AG08396 (cell line): ENCODE results near the gene MORN4.
"Not testable (repeated sequence)": the region's sequence is repeated elsewhere in the genome, so short reads cannot be mapped to it uniquely, and the experiment has no call there.

Experiments
- DNase-seq: peaks from one replicate; pipeline ENCODE4 v3.0.0; 2012; ENCODE audit warnings: low spot score, mixed read lengths

The MORN4 gene

DNA sequence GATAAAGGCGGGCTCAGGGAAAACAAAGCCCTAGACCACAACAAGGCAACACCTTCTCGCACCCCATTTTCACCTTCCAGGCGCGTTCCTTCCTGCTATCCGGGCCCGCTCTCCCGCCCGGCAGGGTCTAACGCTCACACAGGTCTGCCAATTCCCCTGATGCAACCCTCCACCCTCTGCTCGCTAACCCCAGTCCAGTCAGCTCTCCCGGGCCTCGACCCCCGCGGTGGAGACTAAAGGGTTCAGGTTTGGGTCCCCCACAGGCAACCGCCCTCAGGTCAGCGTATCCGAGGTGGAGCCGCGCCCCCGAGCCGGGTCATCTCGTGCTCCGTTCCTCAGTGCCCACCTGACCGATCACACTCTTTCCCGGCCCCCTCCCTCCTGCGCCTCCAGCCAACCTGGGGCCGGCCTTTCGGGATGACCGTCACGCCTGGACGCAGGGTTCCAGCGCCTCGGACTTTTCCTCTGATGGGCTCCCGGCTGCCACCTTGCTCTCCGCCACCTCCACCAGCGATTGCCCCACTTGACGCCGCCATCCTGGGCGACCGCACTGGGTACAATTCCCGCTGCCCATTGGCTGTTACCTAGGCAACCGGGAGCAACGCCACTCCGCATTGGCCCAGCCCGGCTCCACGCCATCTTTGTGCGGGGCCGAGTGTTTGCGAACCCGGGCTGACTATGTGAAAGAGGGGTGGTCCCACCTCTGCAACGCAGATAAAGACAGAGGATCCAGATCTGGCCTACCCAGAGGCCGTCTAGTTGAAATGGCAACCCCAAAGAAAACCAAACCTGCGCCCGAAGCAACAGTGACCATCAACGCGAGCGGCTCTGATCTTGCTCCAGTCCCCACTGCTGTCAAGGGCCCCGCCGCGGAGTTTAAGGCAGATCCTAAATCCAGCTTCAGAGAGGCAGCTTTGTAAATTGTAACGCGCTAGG is at the start of gene MORN4:
TSS of gene MORN4 (minus strand) at position 552 of the 936 bp plus-strand sequence. CDS start 13,847 bp downstream, outside the sequence.
- DNase-seq: peak; percentile 94

DNA sequence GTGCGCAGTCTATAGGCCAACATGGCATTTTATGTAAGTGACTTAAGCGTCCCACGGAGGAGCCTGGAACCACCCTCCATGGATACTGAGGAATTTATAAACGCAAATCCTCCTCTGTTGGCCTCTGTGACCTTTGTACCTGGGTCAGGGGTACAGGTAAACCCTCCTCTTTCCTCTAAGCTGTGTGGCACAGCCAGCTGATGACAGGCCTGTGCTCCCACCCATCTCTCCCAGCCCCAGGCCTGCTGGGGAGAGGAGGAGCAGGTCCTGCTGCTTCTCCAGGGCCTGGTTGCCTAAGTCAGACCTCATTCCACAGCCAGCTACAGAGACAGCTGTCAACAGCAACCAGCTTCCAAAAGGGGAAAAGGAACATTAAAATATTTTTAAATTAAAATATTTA is 48.7 kb upstream of the MORN4 start:
- DNase-seq: no peak

DNA sequence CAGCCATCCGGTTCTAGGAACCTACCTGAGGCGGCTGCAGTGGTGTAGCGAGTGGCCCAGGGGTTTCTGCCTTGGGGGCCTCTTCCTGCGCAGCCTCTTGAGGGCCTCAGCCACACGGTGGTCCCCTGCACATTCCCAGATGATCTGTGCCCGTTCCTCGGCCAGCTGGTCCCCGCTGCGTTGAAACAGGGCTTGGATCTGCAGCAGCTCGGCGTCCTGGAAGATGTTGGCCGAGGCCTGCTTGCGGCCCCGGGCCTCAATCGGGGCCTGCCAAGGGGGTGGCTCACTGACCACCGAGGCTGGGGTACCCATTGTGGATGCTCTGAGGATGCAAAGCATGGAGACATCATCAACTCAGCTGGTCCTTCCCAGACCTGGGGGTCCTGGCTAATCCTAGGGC is 46.3 kb upstream of the MORN4 start:
- no peak for DNase-seq

DNA sequence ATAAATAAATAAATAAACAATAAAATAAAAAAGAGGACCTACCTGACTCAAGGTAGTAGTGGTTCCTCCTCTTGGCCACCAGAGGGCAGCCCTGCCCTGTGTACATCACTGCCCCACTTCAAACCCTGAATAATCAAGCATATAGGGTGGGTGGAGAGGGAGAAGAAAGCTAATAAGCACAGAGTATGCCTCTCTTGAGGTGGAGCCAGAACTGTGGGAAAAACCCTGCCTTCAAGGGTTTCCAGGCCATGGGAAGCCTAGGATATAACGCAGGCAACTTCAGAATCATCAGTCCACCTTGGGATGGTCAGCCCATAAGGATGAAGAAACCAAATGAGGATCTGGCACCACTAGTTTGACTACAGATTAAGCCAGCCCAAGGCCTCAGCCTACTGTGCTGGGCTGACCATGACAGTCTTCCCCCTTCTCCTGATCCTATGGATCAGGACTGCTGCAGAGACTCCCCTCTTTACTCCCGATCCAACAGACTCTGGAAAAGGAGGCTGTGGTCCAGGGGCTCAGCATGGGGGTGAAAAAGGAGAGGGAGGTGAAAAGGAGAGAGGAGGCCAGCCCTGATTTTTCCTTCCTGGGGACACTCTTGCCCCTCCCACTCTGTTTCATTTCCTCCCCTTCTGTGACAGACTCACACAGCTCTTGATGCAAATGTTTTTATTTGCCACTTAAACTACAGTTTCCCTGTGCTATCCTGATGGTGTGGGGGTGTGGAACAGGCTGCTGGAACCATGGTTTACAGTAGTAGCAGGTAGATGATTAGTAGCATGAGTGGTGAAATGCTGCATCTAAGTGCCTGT is 43.7 kb upstream of the MORN4 start:
- DNase-seq: peak; percentile 71

DNA sequence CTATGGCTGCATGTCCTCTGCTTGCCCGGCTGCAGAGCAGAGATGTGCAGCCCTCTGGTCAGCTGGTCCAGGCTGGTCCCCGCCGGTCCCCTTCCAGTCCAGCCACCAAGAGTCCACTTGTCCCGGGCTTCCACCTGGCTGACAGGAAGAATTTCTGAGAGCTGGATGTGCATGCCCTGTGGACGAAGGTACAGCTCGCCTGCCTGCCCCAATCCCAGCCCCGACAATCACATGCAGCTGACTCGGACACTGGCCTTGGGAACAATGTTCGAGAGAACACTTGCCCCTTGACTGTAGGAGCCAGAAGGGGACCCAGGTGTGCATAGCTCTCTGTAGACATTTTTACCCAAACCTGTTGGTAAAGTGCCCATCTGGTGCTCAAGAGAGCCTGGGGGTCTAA is 41.9 kb upstream of the MORN4 start:
- no peak for DNase-seq

DNA sequence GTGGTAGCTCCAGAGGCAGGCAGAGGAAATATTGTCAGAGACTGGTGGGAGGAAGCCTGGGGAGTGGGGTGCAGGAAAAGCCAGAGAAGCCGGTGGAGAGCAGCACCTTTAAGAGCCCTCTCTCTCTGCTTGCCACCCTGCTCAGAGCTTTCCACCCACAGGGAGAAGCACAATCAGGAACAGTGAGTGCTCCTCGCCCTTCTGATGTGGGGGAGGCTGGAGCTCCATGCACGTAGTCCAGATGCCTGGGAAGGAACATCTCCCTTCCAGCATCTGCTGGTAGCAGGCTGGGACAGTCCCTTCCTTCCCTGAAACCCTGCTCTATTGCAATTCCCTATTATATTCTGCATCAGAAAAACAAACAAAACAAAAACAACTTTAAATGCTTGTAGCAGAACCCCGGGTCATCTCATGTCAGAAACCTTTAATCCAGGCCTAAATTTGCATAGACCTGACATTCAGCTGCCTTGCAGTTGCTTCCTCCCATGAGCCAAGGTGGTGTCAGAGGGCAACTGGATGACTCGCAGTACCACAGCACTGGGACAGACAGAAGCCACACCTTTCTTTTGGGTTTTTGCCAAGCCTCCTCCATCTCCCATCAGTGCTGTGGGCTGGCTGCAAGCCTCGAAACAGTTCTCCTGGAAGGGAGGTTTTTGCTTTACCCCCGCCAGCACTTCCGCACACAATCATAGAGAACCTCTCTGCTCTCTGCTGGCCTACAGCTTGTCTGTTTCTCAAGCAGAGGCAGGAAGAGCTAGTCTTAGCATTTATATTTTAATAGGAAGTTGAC is 40.6 kb upstream of the MORN4 start:
- peak; percentile 56 for DNase-seq

DNA sequence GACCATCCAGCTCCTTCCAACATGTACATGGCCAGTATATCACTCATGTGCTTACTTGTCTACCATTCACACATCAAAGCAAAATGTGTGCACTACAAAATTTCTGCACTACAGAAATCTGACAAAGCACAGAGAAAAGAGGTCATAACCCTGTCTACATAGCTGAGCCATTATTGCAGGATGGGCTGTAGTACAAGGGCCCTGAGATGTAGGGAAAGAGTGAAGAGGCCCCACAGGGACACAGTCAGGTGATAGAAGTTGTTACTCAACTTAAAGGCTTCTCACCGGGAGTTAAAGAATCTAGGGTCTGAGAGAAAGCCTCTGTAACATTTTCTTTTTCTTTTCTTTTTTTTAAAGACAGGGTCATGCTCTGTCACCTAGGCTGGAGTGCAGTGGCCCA is 36.3 kb upstream of the MORN4 start:
- no peak for DNase-seq

DNA sequence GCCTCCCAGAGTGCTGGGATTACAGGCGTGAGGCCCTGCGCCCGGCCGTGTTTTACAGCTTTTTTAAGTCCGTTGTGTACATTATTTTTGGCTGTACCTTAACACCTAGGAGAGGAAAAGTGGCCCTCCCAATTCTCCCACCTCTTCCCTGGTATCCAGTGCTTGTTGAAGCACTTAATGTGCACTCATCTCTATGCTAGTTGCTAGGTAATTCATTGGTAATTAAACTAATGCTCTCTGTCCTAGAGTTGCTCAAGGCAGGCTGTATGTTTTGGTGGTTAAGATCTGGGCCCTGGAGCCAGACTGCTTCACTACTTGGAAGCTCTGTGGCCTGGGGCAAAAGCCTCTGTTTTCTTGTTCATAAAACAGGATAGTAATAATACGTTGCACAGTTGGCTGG is 34.2 kb upstream of the MORN4 start:
- no peak for DNase-seq

DNA sequence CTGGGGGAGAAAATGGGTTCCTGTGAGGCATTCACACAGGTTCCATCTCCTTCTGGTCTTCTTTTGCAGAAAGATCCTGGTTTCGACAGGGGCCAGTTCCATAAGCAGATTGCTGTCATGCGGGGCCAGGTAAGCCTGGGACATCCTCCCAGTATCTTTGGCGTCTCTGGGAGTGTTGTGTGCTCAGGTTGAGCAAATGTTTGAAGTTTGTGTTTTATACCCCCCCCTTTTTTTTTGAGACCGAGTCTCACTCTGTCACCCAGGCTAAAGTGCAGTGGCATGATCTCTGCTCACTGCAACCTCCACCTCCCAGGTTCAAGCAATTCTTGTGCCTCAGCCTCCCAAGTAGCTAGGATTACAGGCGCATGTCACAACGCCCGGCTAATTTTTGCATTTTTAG is 33.7 kb upstream of the MORN4 start:
- no peak for DNase-seq

DNA sequence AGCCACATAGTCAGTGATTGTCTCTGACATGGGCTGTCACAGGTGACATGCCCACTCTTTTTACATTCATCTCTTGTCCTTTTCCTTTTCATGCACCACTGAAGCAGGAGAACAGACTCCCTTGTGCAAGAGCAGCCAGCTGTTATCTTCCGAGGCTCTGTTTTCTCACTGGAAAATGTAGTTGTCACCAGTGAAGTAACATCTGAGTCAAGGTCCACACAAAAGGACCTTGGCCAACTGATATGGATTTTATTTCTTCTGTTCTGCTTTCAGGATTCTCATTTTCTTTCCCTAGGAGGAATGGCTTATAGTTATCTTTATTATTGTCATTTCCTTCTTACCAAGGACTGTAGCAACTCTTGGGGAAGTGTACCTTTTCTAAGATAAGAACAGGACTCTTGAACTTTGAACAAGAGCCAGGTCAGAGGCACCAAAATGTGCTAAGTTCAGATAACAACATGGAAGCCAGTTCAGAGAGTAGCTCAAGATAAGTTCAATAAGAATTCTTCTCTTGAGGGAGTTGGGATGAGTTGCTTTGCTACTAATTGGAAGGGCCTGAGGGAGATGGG is 31.1 kb upstream of the MORN4 start:
- no peak for DNase-seq

DNA sequence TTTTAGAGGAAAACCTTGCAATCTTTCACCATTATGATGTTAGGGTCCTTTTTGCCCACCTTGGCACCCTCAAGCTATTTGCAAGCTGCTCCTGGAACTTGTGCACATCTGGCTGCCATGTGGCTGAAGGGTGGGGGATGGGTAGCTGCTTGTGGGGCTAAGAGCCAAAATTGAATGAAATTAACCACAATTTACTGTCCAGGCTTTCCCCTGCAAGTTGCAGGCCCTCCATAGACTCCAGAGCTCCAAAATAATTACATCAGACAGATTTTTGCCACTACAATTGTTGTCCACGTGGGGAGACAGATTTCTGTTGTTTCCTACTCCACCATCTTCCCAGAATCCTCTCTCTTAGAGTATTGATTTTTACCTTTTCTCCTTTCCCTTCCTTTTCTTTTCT is 26.3 kb upstream of the MORN4 start:
- DNase-seq: peak; percentile 26

DNA sequence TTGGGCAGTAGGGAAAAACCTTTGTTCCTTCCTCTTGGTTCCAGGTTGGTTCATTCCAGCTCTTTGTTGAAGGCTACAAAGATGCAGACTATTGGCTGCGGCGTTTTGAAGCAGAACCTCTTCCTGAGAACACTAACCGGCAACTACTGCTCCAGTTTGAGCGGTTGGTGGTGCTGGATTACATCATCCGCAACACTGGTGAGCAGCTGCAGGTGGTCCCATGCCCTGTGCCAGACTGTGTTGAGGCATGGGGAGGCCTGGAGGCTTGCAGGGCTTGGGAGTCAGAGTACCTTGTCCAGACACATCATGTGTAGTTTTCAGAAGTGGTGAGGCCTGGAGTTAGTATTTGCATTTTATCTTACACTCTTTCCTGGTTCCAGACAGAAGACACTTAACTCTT is 23.5 kb upstream of the MORN4 start:
- no peak for DNase-seq

DNA sequence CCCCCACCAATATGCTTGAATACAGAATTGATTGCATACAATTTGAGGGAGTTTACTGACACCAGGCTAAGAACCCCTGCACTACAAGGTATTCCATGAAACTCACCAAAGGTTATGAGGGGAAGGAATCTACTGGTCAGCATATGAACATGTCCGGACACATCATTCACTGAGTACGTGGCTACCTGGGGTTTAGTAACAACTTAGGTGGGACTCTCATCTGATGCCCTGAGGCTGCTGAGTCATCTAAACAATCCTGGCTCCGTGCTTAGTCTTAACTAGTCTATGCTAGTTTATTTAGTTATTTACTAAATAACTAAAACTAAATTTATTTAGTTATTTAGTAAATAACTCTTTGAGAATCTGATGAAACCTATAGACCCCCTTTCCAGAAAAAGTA is 18.5 kb upstream of the MORN4 start:
- no peak for DNase-seq

DNA sequence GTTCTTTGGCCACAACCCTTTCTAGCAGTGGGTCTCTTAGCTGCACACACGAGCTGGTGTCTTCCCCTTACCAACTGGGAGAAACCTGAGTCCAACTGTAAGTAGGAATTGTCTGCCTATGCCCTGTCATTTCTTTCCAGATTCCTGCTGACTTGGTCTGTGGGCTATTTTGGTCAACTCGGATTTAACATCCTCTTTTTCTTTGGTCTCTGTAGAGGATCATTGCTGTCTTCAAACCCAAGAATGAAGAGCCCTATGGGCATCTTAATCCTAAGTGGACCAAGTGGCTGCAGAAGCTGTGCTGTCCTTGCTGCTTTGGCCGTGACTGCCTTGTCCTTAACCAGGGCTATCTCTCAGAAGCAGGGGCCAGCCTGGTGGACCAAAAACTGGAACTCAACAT is 17.4 kb upstream of the MORN4 start:
- DNase-seq: no peak

DNA sequence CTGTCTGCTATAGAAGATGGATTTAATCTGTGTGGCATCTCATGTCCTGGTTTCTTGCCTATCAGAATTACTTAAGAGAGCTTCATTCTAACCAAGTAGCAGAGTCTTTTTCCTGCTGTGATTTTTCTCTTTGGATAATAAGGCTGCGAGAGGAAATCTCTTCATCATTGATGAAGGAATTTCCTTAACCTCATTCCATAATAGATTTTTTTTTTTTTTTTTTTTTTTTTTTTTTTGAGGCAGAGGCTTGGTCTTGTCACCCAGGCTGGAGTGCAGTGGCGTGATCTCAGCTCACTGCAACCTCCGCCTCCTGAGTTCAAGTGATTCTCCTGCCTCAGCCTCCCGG is 16.1 kb upstream of the MORN4 start:
- DNase-seq: not testable (repeated sequence)

DNA sequence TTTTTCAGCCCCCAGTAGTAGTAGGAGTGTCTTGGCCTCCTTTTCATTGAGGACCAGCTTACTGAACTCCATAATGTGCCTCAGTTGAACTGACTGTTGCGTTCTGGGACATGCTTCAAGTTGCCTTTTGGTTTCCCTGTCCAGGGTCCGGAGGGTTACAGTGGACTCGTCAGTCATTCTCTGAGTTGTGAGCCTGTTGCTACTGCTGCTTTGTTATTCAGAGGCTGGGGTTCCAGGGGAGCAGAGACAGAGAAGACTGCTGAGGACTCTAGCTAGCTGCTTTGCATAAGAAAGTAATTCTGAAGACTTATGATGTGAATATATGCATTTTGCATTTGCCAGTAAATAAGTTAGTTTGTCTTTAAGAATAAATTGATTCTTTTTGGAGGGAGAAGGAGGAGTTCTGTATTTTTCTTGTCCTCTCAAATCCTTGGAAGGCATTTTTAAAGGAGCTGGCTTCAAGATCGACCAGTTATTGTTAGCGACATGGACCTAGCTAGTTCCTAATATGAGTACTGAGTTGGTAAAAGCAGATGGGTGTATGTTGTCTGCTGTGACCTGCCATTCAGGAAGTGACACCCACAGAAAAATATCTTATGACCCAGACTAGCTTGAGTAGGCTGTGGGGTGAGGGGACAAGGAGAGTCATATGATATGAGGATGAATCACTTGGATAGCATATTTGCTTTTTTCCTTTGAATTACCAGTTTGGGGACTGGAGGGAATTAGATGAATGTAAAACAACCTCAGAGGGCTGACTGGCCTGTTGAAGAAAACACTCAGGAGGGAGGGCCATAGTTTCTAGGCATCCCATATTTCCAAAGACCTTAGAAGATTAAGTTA is 15.5 kb upstream of the MORN4 start:
- DNase-seq: peak; percentile 78

DNA sequence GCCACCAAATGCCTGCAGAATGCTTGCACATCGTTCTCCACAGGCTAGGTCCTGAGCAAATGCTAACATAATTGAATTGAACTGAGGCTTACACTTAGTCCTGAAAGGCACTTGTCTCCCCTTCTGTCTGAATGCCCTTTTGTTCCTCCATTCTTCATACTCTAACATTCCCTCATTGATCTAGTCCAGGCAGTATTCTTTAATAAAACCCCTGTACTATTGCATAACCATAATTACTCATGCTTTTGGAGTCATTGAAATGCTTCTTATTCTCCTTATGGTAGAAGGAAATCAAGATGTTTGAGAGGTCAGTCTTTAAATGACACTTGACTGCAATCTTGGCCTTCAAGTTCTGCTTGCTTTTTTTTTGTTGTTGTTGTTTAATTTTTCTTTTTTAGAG is 14.3 kb upstream of the MORN4 start:
- DNase-seq: peak; percentile 40

DNA sequence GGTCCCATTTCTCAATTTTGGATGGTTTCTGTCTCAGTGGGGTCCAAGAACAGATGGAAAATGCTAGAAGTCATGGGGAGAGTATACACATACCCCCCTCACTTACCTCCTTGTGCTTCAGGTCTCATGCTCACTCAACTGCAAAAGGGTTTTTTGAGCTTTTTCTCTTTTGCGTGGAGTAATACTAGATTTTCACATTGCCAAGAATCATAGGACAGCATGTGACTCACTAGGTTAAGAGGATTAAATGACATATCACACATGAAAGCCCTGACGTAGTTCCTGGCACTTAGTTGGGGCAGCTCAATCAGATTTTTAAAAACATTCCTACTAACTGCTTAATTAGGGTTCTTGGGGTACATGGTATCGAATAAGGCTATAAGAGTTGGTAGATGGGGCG is 11.6 kb upstream of the MORN4 start:
- DNase-seq: no peak

DNA sequence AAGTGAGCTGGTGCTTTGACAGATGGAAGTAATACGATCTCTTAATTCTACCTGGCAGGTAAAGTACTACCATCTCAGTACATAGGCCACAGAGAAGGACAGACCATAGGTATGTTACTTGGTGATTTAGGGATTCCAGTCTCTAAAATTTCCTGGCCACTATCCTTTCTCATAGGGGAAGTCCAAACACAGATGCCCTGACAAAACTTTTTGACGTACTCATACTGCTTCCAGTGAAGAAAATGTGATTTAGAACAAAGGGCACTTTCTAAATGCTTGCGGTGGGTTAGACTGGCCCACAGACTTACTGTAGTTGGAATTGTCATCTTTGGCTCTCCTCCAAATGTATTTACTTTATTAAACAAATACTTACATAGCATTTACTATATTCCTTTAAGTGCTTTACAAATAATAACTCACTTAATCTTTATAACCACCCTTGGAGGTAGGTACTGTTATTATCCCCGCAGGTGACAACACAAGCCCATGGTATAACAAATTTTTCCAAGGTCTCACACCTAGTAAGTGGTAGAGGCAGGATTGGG is 10.2 kb upstream of the MORN4 start:
- DNase-seq: no peak

DNA sequence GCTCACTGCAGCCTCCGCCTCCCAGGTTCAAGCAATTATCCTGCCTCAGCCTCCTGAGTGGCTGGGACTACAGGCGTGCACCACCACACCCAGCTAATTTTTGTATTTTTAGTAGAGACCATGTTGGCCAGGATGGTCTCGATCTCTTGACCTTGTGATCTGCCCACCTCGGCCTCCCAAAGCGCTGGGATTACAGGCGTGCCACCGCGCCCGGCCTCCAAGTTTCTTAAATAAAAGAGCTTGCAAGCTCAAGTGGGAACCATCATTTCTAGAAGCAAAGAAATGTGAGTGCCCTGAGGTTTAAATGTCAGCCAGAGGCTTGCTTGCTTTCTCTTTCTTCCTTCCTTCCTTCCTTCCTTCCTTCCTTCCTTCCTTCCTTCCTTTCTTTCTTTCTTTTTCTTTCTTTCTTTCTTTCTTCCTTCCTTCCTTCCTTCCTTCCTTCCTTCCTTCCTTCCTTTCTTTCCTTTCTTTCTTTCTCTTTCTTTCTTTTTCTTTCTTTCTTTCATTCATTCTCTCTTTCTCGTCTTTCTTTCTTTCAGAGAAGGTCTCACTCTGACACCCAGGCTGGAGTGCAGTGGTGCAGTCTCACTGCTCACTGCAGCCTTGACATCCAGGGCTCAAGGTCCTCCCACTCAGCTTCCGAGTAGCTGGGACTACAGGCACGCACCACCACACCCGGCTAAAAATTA is 9.3 kb upstream of the MORN4 start:
- DNase-seq: not testable (repeated sequence)
